Spleen (tissue), 11 donors: ENCODE data around the gene GPHN. TPM values are rescaled to one million over a fixed set of nuclear protein-coding genes. Genes with fewer than 3 reads are reported as not detected.
"Not testable (repeated sequence)": the region's sequence is repeated elsewhere in the genome, so short reads cannot be mapped to it uniquely, and the experiment has no call there.

Experiments
- DNase-seq: peaks from one replicate; pipeline ENCODE4 v3.0.0-alpha.2; 2020
- H3K27ac ChIP-seq, 8 donors: fragments of 200-600 bp; sonication (generic) in 7 of 8; 1 replicate in 4 of 8; 2 replicates in 4 of 8; pipeline versions ENCODE4 v1.5.0 to v1.8.0; 2016 to 2021; ENCODE audit warnings: inconsistent platforms in 4 of 8, mild to moderate bottlenecking in 4 of 8, moderate library complexity in 1 of 8
- H3K27me3 ChIP-seq, 7 donors: fragments of 200-600 bp; sonication (generic) in 6 of 7; replicated peaks in 1 of 7; 1 replicate in 4 of 7; 2 replicates in 3 of 7; pipeline versions ENCODE4 v1.5.0 to v1.8.0; 2016 to 2021; ENCODE audit warnings: inconsistent platforms in 3 of 7, mild to moderate bottlenecking in 1 of 7
- H3K36me3 ChIP-seq, 6 donors: fragments of 200-600 bp; sonication (generic) in 5 of 6; 1 replicate in 4 of 6; 2 replicates in 2 of 6; pipeline versions ENCODE4 v1.5.0 to v1.8.0; 2016 to 2021; ENCODE audit warnings: inconsistent platforms in 2 of 6
- H3K4me1 ChIP-seq, 6 donors: fragments of 200-600 bp; sonication (generic) in 5 of 6; 1 replicate in 3 of 6; 2 replicates in 3 of 6; pipeline versions ENCODE4 v1.5.0 to v1.8.0; 2016 to 2021; ENCODE audit warnings: inconsistent platforms in 3 of 6
- H3K4me3 ChIP-seq, 8 donors: fragments of 200-600 bp; sonication (generic) in 7 of 8; 1 replicate in 4 of 8; 2 replicates in 4 of 8; pipeline versions ENCODE4 v1.5.0 to v1.8.0; 2016 to 2021; ENCODE audit warnings: inconsistent platforms in 4 of 8, mild to moderate bottlenecking in 4 of 8, moderate library complexity in 2 of 8
- H3K9me3 ChIP-seq, 8 donors: fragments of 200-600 bp; sonication (generic) in 7 of 8; 1 replicate in 4 of 8; 2 replicates in 4 of 8; pipeline versions ENCODE4 v1.5.0 to v1.8.0; 2016 to 2021; ENCODE audit warnings: inconsistent platforms in 4 of 8
- POLR2A ChIP-seq, 3 donors: fragments of 450-650 bp; IDR thresholded peaks; one replicate each; pipeline ENCODE4 v1.5.1; 2017; ENCODE audit warnings: antibody characterized with exemption in 3 of 3, mild to moderate bottlenecking in 1 of 3
- POLR2AphosphoS5 ChIP-seq, 3 donors: sonication (generic); formaldehyde crosslinking; IDR thresholded peaks; one replicate each; pipeline ENCODE4 v1.5.1; 2017; ENCODE audit warnings: antibody characterized with exemption in 3 of 3
- WGBS, 5 donors: extraction: QIAGEN DNeasy Blood & Tissue Kit in 3 of 5; methylation state at CpG; one replicate each; pipeline versions ENCODE4 v1.1.5 to v1.1.7; 2013 to 2018; 5-methylcytosine and 5-hydroxymethylcytosine counted together
- intact Hi-C: fragments of 100-400 bp; cut with DNase I; formaldehyde crosslinking; loops from one replicate; pipeline ENCODE4 v1.15.0; 2023; ENCODE audit warnings: low total_unique reads
- polyA plus RNA-seq, 3 donors: library from polyadenylated mRNA; stranded (reverse); fragments of 200-250 nt; gene quantifications; one replicate each; pipeline ENCODE4 v1.2.1, GENCODE V29; 2013
- total RNA-seq, 7 donors: library from RNA; depleted of rRNA in 3 of 7; stranded (reverse); fragments of >200 nt in 3 of 7; fragmentation: NEBNext Ultra II Directional in 4 of 7; extraction: Animal tissue kit (Norgen Biotek cat#: 25700) in 4 of 7; gene quantifications; one replicate each; pipeline versions ENCODE4 v1.1.0 to v1.2.1, GENCODE V29; 2016 to 2021
- TF ChIP-seq, protein P1 (sequence below), 11 experiments: fragments of 200-600 bp in 7 of 11; fragments of 450-650 bp in 4 of 11; sonication (generic) in 4 of 11; IDR thresholded peaks in 8 of 11; conservative IDR thresholded peaks in 3 of 11; 1 replicate in 7 of 11; 2 replicates in 4 of 11; pipeline versions ENCODE4 v1.4.0 to v1.8.0; 2016 to 2021; ENCODE audit warnings: antibody characterized with exemption in 11 of 11, inconsistent platforms in 4 of 11, mild to moderate bottlenecking in 1 of 11
- donor health status: healthy with polysubstance abuse.
- donor health status: DM: no; HTN: no; CAD: no; lungs with moderate emphysema.
- donor health status: DM: no; HTN: no; CAD: no.
- donor health status: Bipolar disorder and iron deficiency.
- donor health status: healthy.
- donor health status: DM: no; HTN: no; CAD: no.
- donor health status: DM: yes; HTN: yes; CAD: no.

The GPHN gene
- total and polyA plus RNA-seq, 10 donors: 9.0 to 26.9 (median 15.7) TPM

DNA sequence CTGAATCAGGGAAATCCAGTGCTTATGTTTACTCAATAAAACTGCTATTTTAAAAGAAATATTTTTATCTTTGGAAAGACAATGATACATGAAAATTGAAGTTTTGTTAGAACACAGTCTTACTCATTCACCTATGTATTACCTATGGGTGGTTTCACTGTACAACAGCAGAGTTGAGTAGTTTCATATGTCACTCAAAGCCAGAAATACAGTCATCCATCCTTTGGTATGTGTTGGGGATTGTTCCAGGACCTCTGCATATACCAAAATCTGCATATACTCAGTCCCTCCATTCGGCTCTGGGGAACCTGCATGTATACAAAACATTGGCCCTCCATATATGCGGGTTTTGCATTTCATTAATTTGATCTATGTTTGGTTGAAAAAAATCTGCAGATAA is 190.6 kb downstream of the GPHN start:
- Histone ChIP-seq H3K27ac (no peak overlapping the region), H3K9me3 (no peaks in the 10 kb centered on the region), H3K27me3 (no peaks in the 10 kb centered on the region), H3K36me3 (no peaks in the 10 kb centered on the region), H3K4me3 (no peak overlapping the region), H3K4me1 (no peaks in the 10 kb centered on the region)
- TF ChIP-seq, protein P1, sequence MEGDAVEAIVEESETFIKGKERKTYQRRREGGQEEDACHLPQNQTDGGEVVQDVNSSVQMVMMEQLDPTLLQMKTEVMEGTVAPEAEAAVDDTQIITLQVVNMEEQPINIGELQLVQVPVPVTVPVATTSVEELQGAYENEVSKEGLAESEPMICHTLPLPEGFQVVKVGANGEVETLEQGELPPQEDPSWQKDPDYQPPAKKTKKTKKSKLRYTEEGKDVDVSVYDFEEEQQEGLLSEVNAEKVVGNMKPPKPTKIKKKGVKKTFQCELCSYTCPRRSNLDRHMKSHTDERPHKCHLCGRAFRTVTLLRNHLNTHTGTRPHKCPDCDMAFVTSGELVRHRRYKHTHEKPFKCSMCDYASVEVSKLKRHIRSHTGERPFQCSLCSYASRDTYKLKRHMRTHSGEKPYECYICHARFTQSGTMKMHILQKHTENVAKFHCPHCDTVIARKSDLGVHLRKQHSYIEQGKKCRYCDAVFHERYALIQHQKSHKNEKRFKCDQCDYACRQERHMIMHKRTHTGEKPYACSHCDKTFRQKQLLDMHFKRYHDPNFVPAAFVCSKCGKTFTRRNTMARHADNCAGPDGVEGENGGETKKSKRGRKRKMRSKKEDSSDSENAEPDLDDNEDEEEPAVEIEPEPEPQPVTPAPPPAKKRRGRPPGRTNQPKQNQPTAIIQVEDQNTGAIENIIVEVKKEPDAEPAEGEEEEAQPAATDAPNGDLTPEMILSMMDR (IDR thresholded peaks at IDR 0.05 in 8 of 11, conservative IDR thresholded peaks at IDR 0.05 in 3 of 11): no peak
- TF ChIP-seq POLR2AphosphoS5 (IDR thresholded peaks at IDR 0.05) (no peak), POLR2A (IDR thresholded peaks at IDR 0.05) (no peak)
- no peak for DNase-seq
- intact Hi-C loops: no loop called here
- WGBS, 5 donors: 88 to 98% (median 93%) methylated on average over 2 of the region's 2 CpGs

- no peak overlapping the region for H3K27ac ChIP-seq
- H3K4me1 ChIP-seq: no peaks in the 10 kb centered on the region
- no peak overlapping the region for H3K4me3 ChIP-seq
- TF ChIP-seq POLR2A (IDR thresholded peaks at IDR 0.05): no peak
- TF ChIP-seq POLR2AphosphoS5 (IDR thresholded peaks at IDR 0.05): no peak
- TF ChIP-seq, protein P1 (IDR thresholded peaks at IDR 0.05 in 8 of 11, conservative IDR thresholded peaks at IDR 0.05 in 3 of 11): no peak
- 88 to 92% (median 90%) methylated on average over 3 to 4 of the region's 4 CpGs for WGBS, 5 donors
- no peaks in the 10 kb centered on the region for H3K27me3 ChIP-seq
- DNase-seq: no peak
- intact Hi-C loops: no loop called here
- peaks cover 0 to 27% (median 15%) of the 10 kb centered on the region in 8 donors for H3K9me3 ChIP-seq
- no peaks in the 10 kb centered on the region for H3K36me3 ChIP-seq
Observed at GRCh38 chr14:66701813-66702212, 193.9 kb downstream of the GPHN start.

- no peak for DNase-seq
- intact Hi-C loops: no loop called here
- TF ChIP-seq POLR2A (IDR thresholded peaks at IDR 0.05) (no peak), POLR2AphosphoS5 (IDR thresholded peaks at IDR 0.05) (no peak)
- TF ChIP-seq, protein P1 (IDR thresholded peaks at IDR 0.05 in 8 of 11, conservative IDR thresholded peaks at IDR 0.05 in 3 of 11): no peak
- Histone ChIP-seq H3K4me3 (no peak overlapping the region), H3K4me1 (no peaks in the 10 kb centered on the region), H3K36me3 (no peaks in the 10 kb centered on the region), H3K27me3 (no peaks in the 10 kb centered on the region), H3K9me3 (peaks cover 0 to 48% (median 32%) of the 10 kb centered on the region in 8 donors), H3K27ac (no peak overlapping the region)
Observed at GRCh38 chr14:66708267-66708666, 200.3 kb downstream of the GPHN start.

DNA sequence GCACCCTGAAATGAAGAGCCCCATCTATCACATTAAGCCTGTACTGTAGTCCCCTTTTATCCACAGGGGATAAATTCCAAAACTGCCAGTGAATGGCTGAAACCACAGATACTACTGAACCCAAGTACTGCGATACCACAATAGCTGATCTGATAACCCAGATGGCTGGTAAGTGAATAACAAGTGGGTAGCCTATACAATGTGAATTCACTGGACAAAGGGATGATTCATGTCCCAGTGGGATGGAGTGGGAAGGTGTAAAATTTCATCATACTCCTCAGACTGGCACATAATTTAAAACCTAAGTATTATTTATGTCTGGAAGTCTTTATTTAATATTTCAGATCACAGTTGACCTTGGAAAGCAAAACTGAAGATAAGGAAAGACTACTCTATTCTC is 201.3 kb downstream of the GPHN start:
- intact Hi-C loops: no loop called here

GRCh38 chr14:66714291-66714690 is 206.3 kb downstream of the GPHN start:
- H3K27ac ChIP-seq, intact Hi-C loops, H3K36me3 ChIP-seq, H3K4me1 ChIP-seq, DNase-seq, H3K27me3 ChIP-seq, H3K4me3 ChIP-seq: not testable (repeated sequence)
- H3K9me3 ChIP-seq: peaks cover 0 to 35% (median 24%) of the 10 kb centered on the region in 8 donors
- WGBS, 5 donors: 36 to 56% (median 47%) methylated on average over 4 of the region's 4 CpGs

More for the DNA sequence above, 201.3 kb downstream of the GPHN start:
- no peak for DNase-seq
- Histone ChIP-seq H3K4me3 (no peak overlapping the region), H3K9me3 (peaks cover 0 to 53% (median 39%) of the 10 kb centered on the region in 8 donors), H3K36me3 (no peaks in the 10 kb centered on the region), H3K27me3 (no peaks in the 10 kb centered on the region), H3K27ac (no peak overlapping the region), H3K4me1 (no peaks in the 10 kb centered on the region)
- TF ChIP-seq, protein P1 (IDR thresholded peaks at IDR 0.05 in 8 of 11, conservative IDR thresholded peaks at IDR 0.05 in 3 of 11): no peak
- TF ChIP-seq POLR2A (IDR thresholded peaks at IDR 0.05) (no peak), POLR2AphosphoS5 (IDR thresholded peaks at IDR 0.05) (no peak)
- 88 to 97% (median 93%) methylated on average over 1 of the region's 1 CpG for WGBS, 5 donors

DNA sequence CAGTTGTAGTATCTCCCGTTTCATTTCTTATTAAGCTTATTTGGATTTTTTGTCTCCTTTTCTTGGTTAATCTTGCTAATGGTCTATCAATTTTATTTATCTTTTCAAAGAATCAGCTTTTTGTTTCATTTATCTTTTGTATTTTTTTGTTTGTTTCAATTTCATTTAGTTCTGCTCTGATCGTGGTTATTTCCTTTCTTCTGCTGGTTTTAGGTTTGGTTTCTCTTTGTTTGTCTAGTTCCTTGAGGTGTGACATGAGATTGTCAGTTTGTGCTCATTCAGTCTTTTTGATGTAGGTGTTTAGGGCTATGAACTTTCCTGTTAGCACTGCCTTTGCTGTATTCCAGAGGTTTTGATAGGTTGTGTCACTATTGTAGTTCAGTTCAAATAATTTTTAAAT is 207.4 kb downstream of the GPHN start:
- H3K36me3 ChIP-seq, H3K27me3 ChIP-seq, intact Hi-C loops, DNase-seq, H3K4me1 ChIP-seq, H3K27ac ChIP-seq, H3K4me3 ChIP-seq: not testable (repeated sequence)
- peaks cover 0 to 35% (median 24%) of the 10 kb centered on the region in 8 donors for H3K9me3 ChIP-seq
- 50 to 66% (median 58%) methylated on average over 2 of the region's 2 CpGs for WGBS, 5 donors
